ENCODE measurements around the gene PLIN1. TPM values are rescaled to one million over a fixed set of nuclear protein-coding genes. Genes with fewer than 3 reads are reported as not detected.

PLIN1 gene
- total and polyA plus RNA-seq, 4 donors = 0.38 to 4.1 (median 2.6) TPM

DNA sequence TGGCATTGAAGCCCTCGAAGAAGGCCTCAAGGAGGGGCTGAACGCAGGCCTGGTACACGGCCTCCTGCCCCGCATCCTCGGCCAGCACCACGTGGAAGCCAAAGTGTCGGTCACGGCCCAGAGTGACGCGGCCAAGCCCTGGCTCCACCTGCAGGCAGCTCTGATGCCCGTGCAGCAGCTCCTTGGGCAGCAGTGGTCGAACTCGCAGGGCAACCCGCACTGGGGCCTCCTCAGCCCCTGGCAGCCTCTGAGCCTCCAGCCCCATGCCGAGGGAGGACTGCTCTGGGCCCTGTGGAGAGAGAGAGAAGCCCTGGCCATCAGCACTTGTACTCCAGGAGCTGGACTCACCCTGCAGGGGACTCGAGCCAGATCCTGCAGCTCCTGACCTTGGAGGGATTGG lies 26.5 kb downstream of the PLIN1 start:
- H3K9me3 ChIP-seq (ENCODE audit: control insufficient read depth, low read length) = no peaks in the 10 kb centered on the region
- 81 to 82% methylated on average over 15 to 16 of the region's 16 CpGs for WGBS, 2 donors
- no peaks in the 10 kb centered on the region for H3K4me1 ChIP-seq (ENCODE audit: control insufficient read depth in 1 of 2, insufficient read depth in 2 of 2, low read length in 2 of 2)
- H3K27ac ChIP-seq (ENCODE audit: low read depth in 1 of 2, low read length in 2 of 2) = no peak overlapping the region
- no peak overlapping the region for H3K4me3 ChIP-seq (ENCODE audit: low read length in 2 of 2)
- DNase-seq (peak in 1 of 2 donors; percentile 59), ATAC-seq (ENCODE audit: low FRiP score) (no peak)
- H3K27me3 ChIP-seq (ENCODE audit: control insufficient read depth in 1 of 2, insufficient read depth in 2 of 2, low read length in 1 of 2) = no peaks in the 10 kb centered on the region
- intact Hi-C loops (cut with DNase I) = no loop called here
- H3K36me3 ChIP-seq (ENCODE audit: control insufficient read depth in 1 of 2, insufficient read depth in 2 of 2, low read length in 1 of 2) = no peaks in the 10 kb centered on the region

GRCh38 chr15:89652131-89652530 lies 27.0 kb downstream of the PLIN1 start:
- H3K4me3 ChIP-seq (ENCODE audit: low read length in 2 of 2) = no peak overlapping the region
- no peaks in the 10 kb centered on the region for H3K4me1 ChIP-seq (ENCODE audit: control insufficient read depth in 1 of 2, insufficient read depth in 2 of 2, low read length in 2 of 2)
- H3K27ac ChIP-seq (ENCODE audit: low read depth in 1 of 2, low read length in 2 of 2) = no peak overlapping the region
- no peaks in the 10 kb centered on the region for H3K9me3 ChIP-seq (ENCODE audit: control insufficient read depth, low read length)
- WGBS, 2 donors = 79 to 82% methylated on average over 7 of the region's 7 CpGs
- DNase-seq (peak in 1 of 2 donors; percentile 31), ATAC-seq (ENCODE audit: low FRiP score) (no peak)
- H3K27me3 ChIP-seq (ENCODE audit: control insufficient read depth in 1 of 2, insufficient read depth in 2 of 2, low read length in 1 of 2) = no peaks in the 10 kb centered on the region
- intact Hi-C loops (cut with DNase I) = no loop called here
- H3K36me3 ChIP-seq (ENCODE audit: control insufficient read depth in 1 of 2, insufficient read depth in 2 of 2, low read length in 1 of 2) = no peaks in the 10 kb centered on the region

DNA sequence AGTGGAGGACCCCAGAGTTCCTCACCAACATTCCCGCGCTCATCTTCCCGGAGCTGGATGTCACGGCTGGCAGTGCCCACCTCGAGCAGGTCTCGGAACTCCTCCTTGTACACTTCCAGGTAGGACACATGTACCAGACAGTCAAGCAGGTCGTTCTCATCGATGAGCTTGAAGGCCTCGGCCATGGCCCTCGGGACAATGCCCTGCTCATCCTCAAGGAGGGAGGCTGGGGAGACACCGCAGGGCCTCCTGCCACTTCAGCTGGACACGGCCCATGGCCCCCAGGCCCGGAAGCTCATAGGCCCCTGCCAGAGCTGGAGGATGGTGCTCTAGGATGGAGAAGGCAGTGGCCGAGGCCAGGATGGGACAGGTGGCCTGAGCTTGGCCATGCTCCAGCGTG lies 29.5 kb downstream of the PLIN1 start:
- Histone ChIP-seq H3K27ac (ENCODE audit: low read depth in 1 of 2, low read length in 2 of 2) (no peak overlapping the region), H3K36me3 (ENCODE audit: control insufficient read depth in 1 of 2, insufficient read depth in 2 of 2, low read length in 1 of 2) (no peaks in the 10 kb centered on the region), H3K27me3 (ENCODE audit: control insufficient read depth in 1 of 2, insufficient read depth in 2 of 2, low read length in 1 of 2) (no peaks in the 10 kb centered on the region), H3K9me3 (ENCODE audit: control insufficient read depth, low read length) (no peaks in the 10 kb centered on the region), H3K4me1 (ENCODE audit: control insufficient read depth in 1 of 2, insufficient read depth in 2 of 2, low read length in 2 of 2) (no peaks in the 10 kb centered on the region), H3K4me3 (ENCODE audit: low read length in 2 of 2) (no peak overlapping the region)
- DNase-seq (peak in 1 of 2 donors; percentile 59), ATAC-seq (ENCODE audit: low FRiP score) (no peak)
- WGBS, 2 donors = 90 to 92% methylated on average over 15 of the region's 15 CpGs
- intact Hi-C loops (cut with DNase I) = loop anchor here (1.0 to 10.0 kb wide), 5 partner anchors 33 to 225 kb away; partner anchors contain the start of genes MESP1 (in 2 of the 2), PEX11A (in 1 of the 2) and WDR93 (in 1 of the 2)

DNA sequence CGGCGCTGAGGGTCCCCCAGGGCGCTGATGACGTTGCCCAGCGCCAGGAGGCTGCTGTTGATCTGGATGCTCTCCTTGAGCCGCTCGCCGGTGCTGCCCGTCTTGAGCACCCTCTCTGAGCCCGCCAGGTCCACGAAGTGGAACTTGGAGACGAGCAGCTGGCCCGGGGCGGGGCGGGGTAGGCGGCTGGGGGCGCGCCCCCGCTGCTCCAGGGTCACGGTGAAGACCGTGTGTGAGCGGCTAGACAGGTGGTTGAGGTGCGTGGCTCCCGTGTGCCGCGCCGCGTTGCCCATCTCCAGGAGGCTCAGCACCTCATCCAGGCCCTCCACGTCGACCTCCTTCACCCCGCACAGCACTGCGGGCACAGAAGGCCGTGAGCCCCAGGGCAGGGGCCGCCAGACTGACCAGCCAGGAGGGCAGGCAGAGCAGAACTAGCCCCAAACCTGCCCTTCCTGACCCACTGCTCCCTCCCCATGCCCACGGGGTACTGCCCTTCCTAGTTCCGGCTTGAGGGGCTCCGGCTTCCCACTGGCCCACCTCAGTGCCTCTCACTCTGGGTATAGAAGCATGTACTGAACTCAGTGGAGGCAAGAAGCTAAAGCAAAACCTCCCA lies 30.0 kb downstream of the PLIN1 start:
- Histone ChIP-seq H3K4me1 (ENCODE audit: control insufficient read depth in 1 of 2, insufficient read depth in 2 of 2, low read length in 2 of 2) (no peaks in the 10 kb centered on the region), H3K27ac (ENCODE audit: low read depth in 1 of 2, low read length in 2 of 2) (no peak overlapping the region), H3K36me3 (ENCODE audit: control insufficient read depth in 1 of 2, insufficient read depth in 2 of 2, low read length in 1 of 2) (no peaks in the 10 kb centered on the region), H3K4me3 (ENCODE audit: low read length in 2 of 2) (no peak overlapping the region), H3K9me3 (ENCODE audit: control insufficient read depth, low read length) (no peaks in the 10 kb centered on the region), H3K27me3 (ENCODE audit: control insufficient read depth in 1 of 2, insufficient read depth in 2 of 2, low read length in 1 of 2) (no peaks in the 10 kb centered on the region)
- DNase-seq (peak in 1 of 2 donors; percentile 75), ATAC-seq (ENCODE audit: low FRiP score) (no peak)
- WGBS, 2 donors = 96% methylated on average over 37 of the region's 37 CpGs
- intact Hi-C loops (cut with DNase I) = loop anchor here (5.0 to 10.0 kb wide), 4 partner anchors 33 to 226 kb away; partner anchors contain the start of genes MESP1 (in 2 of the 2), PEX11A (in 1 of the 2) and WDR93 (in 1 of the 2)

GRCh38 chr15:89648106-89649012 lies 30.8 kb downstream of the PLIN1 start:
- H3K4me3 ChIP-seq (ENCODE audit: low read length in 2 of 2) = no peak overlapping the region
- no peaks in the 10 kb centered on the region for H3K36me3 ChIP-seq (ENCODE audit: control insufficient read depth in 1 of 2, insufficient read depth in 2 of 2, low read length in 1 of 2)
- no peaks in the 10 kb centered on the region for H3K4me1 ChIP-seq (ENCODE audit: control insufficient read depth in 1 of 2, insufficient read depth in 2 of 2, low read length in 2 of 2)
- H3K9me3 ChIP-seq (ENCODE audit: control insufficient read depth, low read length) = no peaks in the 10 kb centered on the region
- WGBS, 2 donors = 82 to 85% methylated on average over 86 to 102 of the region's 102 CpGs
- H3K27me3 ChIP-seq (ENCODE audit: control insufficient read depth in 1 of 2, insufficient read depth in 2 of 2, low read length in 1 of 2) = no peaks in the 10 kb centered on the region
- intact Hi-C loops (cut with DNase I) = loop anchor here (5.0 to 10.0 kb wide), 4 partner anchors 34 to 226 kb away; partner anchors contain the start of genes MESP1 (in 2 of the 2), PEX11A (in 1 of the 2) and WDR93 (in 1 of the 2)
- H3K27ac ChIP-seq (ENCODE audit: low read depth in 1 of 2, low read length in 2 of 2) = no peak overlapping the region
- ATAC-seq (ENCODE audit: low FRiP score) (no peak), DNase-seq (peak in 1 of 2 donors; percentile 62)

- Histone ChIP-seq H3K27me3 (ENCODE audit: control insufficient read depth in 1 of 2, insufficient read depth in 2 of 2, low read length in 1 of 2) (no peaks in the 10 kb centered on the region), H3K4me3 (ENCODE audit: low read length in 2 of 2) (no peak overlapping the region), H3K9me3 (ENCODE audit: control insufficient read depth, low read length) (no peaks in the 10 kb centered on the region), H3K36me3 (ENCODE audit: control insufficient read depth in 1 of 2, insufficient read depth in 2 of 2, low read length in 1 of 2) (no peaks in the 10 kb centered on the region), H3K4me1 (ENCODE audit: control insufficient read depth in 1 of 2, insufficient read depth in 2 of 2, low read length in 2 of 2) (no peaks in the 10 kb centered on the region), H3K27ac (ENCODE audit: low read depth in 1 of 2, low read length in 2 of 2) (no peak overlapping the region)
- peak; percentile 81 to 94 for DNase-seq
- 47 to 49% methylated on average over 25 of the region's 25 CpGs for WGBS, 2 donors
- ATAC-seq (ENCODE audit: low FRiP score) = peak; percentile 86
- intact Hi-C loops (cut with DNase I) = loop anchor here (5.0 to 10.0 kb wide), 4 partner anchors 35 to 227 kb away; partner anchors contain the start of genes MESP1 (in 2 of the 2), PEX11A (in 1 of the 2) and WDR93 (in 1 of the 2)
Observed at GRCh38 chr15:89647191-89647851, 31.8 kb downstream of the PLIN1 start.

DNA sequence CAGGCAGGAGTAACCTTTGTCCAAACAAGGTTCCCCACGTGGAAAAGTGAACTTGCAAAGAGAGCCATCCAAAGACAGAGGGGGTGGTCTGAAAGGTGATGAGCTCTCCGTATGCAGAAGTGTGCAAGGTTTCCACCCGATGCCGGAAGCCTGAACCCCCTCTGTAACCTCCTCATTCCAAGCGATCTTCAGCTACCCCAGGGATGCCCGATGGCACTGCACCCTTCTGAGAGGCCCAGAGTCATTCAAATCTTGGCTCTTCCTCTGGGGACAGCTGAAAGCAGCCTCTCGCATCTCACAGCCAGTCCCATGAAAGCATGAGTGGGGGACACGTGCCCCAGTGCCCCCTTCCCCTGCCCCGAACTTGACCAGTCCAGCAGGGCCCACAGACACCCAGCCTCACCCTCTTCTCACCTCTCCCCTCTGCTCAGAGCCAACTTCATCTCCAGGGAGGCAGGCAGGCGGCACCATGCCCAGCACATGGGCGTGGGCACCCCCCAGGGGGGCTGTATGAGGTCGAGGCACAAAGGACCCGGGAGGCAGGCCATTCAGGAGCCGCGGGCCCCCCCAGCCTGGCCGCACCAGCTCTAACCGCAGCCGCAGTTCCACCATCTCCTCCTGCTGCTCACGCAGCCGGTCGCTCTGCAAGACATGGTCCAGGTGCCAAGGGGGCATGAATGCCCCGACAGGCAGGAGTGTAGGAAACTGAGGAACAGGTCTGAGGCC lies 32.6 kb downstream of the PLIN1 start:
- intact Hi-C loops (cut with DNase I) = loop anchor here (5.0 to 10.0 kb wide), 4 partner anchors 36 to 228 kb away; partner anchors contain the start of genes MESP1 (in 2 of the 2), PEX11A (in 1 of the 2) and WDR93 (in 1 of the 2)
- H3K36me3 ChIP-seq (ENCODE audit: control insufficient read depth in 1 of 2, insufficient read depth in 2 of 2, low read length in 1 of 2) = no peaks in the 10 kb centered on the region
- H3K4me1 ChIP-seq (ENCODE audit: control insufficient read depth in 1 of 2, insufficient read depth in 2 of 2, low read length in 2 of 2) = no peaks in the 10 kb centered on the region
- H3K27ac ChIP-seq (ENCODE audit: low read depth in 1 of 2, low read length in 2 of 2) = no peak overlapping the region
- 81 to 83% methylated on average over 21 to 22 of the region's 22 CpGs for WGBS, 2 donors
- no peak overlapping the region for H3K4me3 ChIP-seq (ENCODE audit: low read length in 2 of 2)
- no peaks in the 10 kb centered on the region for H3K27me3 ChIP-seq (ENCODE audit: control insufficient read depth in 1 of 2, insufficient read depth in 2 of 2, low read length in 1 of 2)
- ATAC-seq (ENCODE audit: low FRiP score) (no peak), DNase-seq (no peak)
- H3K9me3 ChIP-seq (ENCODE audit: control insufficient read depth, low read length) = no peaks in the 10 kb centered on the region
